ENCODE data around the gene KCNMA1.

DNA sequence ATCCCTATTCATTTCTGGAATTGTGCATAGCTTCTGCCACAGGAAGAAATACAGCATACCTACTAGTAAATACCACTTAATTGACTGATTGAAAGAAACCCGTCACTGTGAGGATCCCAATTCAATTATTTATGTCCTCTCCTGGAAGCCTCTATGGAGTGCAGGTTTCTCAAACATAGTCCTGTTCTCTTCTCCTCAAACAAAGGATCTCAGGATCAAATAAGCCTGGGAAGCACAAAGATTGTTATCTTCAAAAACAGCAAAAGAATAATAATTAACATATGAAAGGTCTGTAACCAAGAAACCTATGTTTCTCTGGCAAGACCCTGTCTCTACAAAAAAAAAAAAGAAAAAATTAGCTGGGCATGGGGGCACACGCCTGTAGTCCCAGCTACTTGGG is 127.3 kb downstream of the KCNMA1 start:
- no peak for TF ChIP-seq ZNF274 (IDR thresholded peaks at IDR 0.05; ENCODE audit: low read depth, low read length)
- no peak for TF ChIP-seq CEBPB (IDR thresholded peaks at IDR 0.05; ENCODE audit: low read depth)
- no peak for TF ChIP-seq CBX3 (IDR thresholded peaks at IDR 0.05; ENCODE audit: low read depth)
- TF ChIP-seq, protein P1, sequence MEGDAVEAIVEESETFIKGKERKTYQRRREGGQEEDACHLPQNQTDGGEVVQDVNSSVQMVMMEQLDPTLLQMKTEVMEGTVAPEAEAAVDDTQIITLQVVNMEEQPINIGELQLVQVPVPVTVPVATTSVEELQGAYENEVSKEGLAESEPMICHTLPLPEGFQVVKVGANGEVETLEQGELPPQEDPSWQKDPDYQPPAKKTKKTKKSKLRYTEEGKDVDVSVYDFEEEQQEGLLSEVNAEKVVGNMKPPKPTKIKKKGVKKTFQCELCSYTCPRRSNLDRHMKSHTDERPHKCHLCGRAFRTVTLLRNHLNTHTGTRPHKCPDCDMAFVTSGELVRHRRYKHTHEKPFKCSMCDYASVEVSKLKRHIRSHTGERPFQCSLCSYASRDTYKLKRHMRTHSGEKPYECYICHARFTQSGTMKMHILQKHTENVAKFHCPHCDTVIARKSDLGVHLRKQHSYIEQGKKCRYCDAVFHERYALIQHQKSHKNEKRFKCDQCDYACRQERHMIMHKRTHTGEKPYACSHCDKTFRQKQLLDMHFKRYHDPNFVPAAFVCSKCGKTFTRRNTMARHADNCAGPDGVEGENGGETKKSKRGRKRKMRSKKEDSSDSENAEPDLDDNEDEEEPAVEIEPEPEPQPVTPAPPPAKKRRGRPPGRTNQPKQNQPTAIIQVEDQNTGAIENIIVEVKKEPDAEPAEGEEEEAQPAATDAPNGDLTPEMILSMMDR (IDR thresholded peaks at IDR 0.05 in 2 of 3, conservative IDR thresholded peaks at IDR 0.05 in 1 of 3; ENCODE audit: borderline replicate concordance in 1 of 3, insufficient read depth in 1 of 3, low read depth in 2 of 3, low read length in 2 of 3): no peak
- TF ChIP-seq EZH2phosphoT487 (IDR thresholded peaks at IDR 0.05; ENCODE audit: borderline replicate concordance): no peak
- no peak for TF ChIP-seq SIN3A (IDR thresholded peaks at IDR 0.05; ENCODE audit: low read depth)
- TF ChIP-seq, protein P2, sequence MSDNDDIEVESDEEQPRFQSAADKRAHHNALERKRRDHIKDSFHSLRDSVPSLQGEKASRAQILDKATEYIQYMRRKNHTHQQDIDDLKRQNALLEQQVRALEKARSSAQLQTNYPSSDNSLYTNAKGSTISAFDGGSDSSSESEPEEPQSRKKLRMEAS (IDR thresholded peaks at IDR 0.05): no peak
- TF ChIP-seq ELF1 (IDR thresholded peaks at IDR 0.05; ENCODE audit: borderline replicate concordance, low read depth): no peak
- TF ChIP-seq FOSL1 (IDR thresholded peaks at IDR 0.05; ENCODE audit: low read depth): no peak

Measured in HCT116 (cell line).